Measurements from ENCODE around the gene AP2M1.

AP2M1 gene

GRCh38 chr3:184178521-184179138, 4.0 kb downstream of the AP2M1 start:
- DNase-seq, result no peak

- DNase-seq, result no peak
These were observed 5.5 kb downstream of the AP2M1 start for GRCh38 chr3:184180165-184180564.

- DNase-seq, result no peak
These were observed 6.9 kb downstream of the AP2M1 start for GRCh38 chr3:184181596-184181995.

GRCh38 chr3:184183679-184184078, 9.0 kb downstream of the AP2M1 start:
- DNase-seq, result no peak

- DNase-seq, result no peak
These were observed 10.0 kb downstream of the AP2M1 start for GRCh38 chr3:184184546-184185230.

- peak; percentile 85 to 99 (median 98) for DNase-seq
These were observed 11.0 kb downstream of the AP2M1 start for GRCh38 chr3:184185461-184186183.

GRCh38 chr3:184186184-184186901, 11.7 kb downstream of the AP2M1 start, which contains the start of gene ABCF3:
TSS of gene ABCF3 (plus strand) at chr3:184186199. CDS start at chr3:184186208, 9 bp downstream.
- peak in 7 of 51 donors; percentile 22 to 70 (median 41) for DNase-seq

GRCh38 chr3:184186902-184187207, 12.2 kb downstream of the AP2M1 start:
- DNase-seq, result no peak

GRCh38 chr3:184188080-184188479, 13.4 kb downstream of the AP2M1 start:
- DNase-seq, result no peak

- DNase-seq, result no peak
These were observed 14.8 kb downstream of the AP2M1 start for GRCh38 chr3:184189421-184189820.

- DNase-seq, result no peak
These were observed 18.2 kb downstream of the AP2M1 start for GRCh38 chr3:184192889-184193288.

GRCh38 chr3:184193991-184194539, 19.4 kb downstream of the AP2M1 start:
- no peak for DNase-seq

GRCh38 chr3:184196536-184196935, 21.9 kb downstream of the AP2M1 start:
- DNase-seq, result no peak

GRCh38 chr3:184198509-184198908, 23.9 kb downstream of the AP2M1 start:
- no peak for DNase-seq

GRCh38 chr3:184200825-184201224, 26.2 kb downstream of the AP2M1 start:
- DNase-seq, result no peak

GRCh38 chr3:184203526-184203925, 28.9 kb downstream of the AP2M1 start:
- no peak for DNase-seq

- no peak for DNase-seq
These were observed 34.7 kb downstream of the AP2M1 start for GRCh38 chr3:184209146-184209923.

- DNase-seq, result no peak
These were observed 36.6 kb downstream of the AP2M1 start for GRCh38 chr3:184211297-184211696.

- DNase-seq, result no peak
These were observed 37.1 kb downstream of the AP2M1 start for GRCh38 chr3:184211718-184212117.

- no peak for DNase-seq
These were observed 44.2 kb downstream of the AP2M1 start for GRCh38 chr3:184218814-184219213.

- DNase-seq, result no peak
These were observed 47.9 kb downstream of the AP2M1 start for GRCh38 chr3:184222521-184222920.

Data from hypothalamus (tissue), 51 donors.